Neural progenitor cell (in vitro differentiated cells): ENCODE results near the gene FGD2. TPM values are rescaled to one million over a fixed set of nuclear protein-coding genes. Genes with fewer than 3 reads are reported as not detected.

Source experiments
- DNase-seq: peaks from one replicate; pipeline ENCODE4 v3.0.0-alpha.2; 2016; ENCODE audit warnings: low spot score
- H2AFZ ChIP-seq: fragments of 200-600 bp; sonication (generic); replicated peaks from 2 replicates; pipeline ENCODE4 v1.6.1; 2016; ENCODE audit warnings: antibody characterized with exemption
- H3F3A ChIP-seq: fragments of 200-600 bp; sonication (generic); 2 replicates; pipeline ENCODE4 v1.6.1; 2016; ENCODE audit warnings: antibody characterized with exemption, low read depth
- H3K27ac ChIP-seq: fragments of 200-600 bp; sonication (generic); 2 replicates; pipeline ENCODE4 v1.5.1; 2016; ENCODE audit warnings: mild to moderate bottlenecking
- H3K27me3 ChIP-seq: fragments of 200-600 bp; sonication (generic); 2 replicates; pipeline ENCODE4 v1.6.1; 2016; ENCODE audit warnings: mild to moderate bottlenecking, moderate library complexity
- H3K36me3 ChIP-seq: fragments of 200-600 bp; sonication (generic); 2 replicates; pipeline ENCODE4 v1.5.1; 2016
- H3K4me1 ChIP-seq: fragments of 200-600 bp; sonication (generic); 2 replicates; pipeline ENCODE4 v1.6.1; 2016; ENCODE audit warnings: mixed run types
- H3K4me2 ChIP-seq: fragments of 200-600 bp; sonication (generic); 2 replicates; pipeline ENCODE4 v1.6.1; 2016
- H3K4me3 ChIP-seq: fragments of 200-600 bp; sonication (generic); 2 replicates; pipeline ENCODE4 v1.5.1; 2016
- H3K79me2 ChIP-seq: fragments of 200-600 bp; sonication (generic); 2 replicates; pipeline ENCODE4 v1.6.1; 2016; ENCODE audit warnings: low read depth
- H3K9ac ChIP-seq: fragments of 200-600 bp; sonication (generic); 2 replicates; pipeline ENCODE4 v1.6.1; 2016
- H3K9me3 ChIP-seq: fragments of 200-600 bp; sonication (generic); 2 replicates; pipeline ENCODE4 v1.5.1; 2016; ENCODE audit warnings: low read depth
- H4K20me1 ChIP-seq: fragments of 200-600 bp; sonication (generic); 2 replicates; pipeline ENCODE4 v1.6.1; 2016; ENCODE audit warnings: low read depth
- H3K27ac Mint-ChIP-seq: 3 replicates; pipeline ENCODE4 v1.8.0; 2021; ENCODE audit warnings: mixed read lengths
- H3K27me3 Mint-ChIP-seq: 2 replicates; pipeline ENCODE4 v1.8.0; 2022; ENCODE audit warnings: low read depth, mild to moderate bottlenecking, inconsistent platforms, moderate library complexity, mixed read lengths; ENCODE audit not compliant: insufficient read depth
- H3K36me3 Mint-ChIP-seq: 3 replicates; pipeline ENCODE4 v1.8.0; 2021; ENCODE audit warnings: mixed read lengths
- H3K4me1 Mint-ChIP-seq: 3 replicates; pipeline ENCODE4 v1.8.0; 2021; ENCODE audit warnings: mixed read lengths
- H3K4me3 Mint-ChIP-seq: 3 replicates; pipeline ENCODE4 v1.8.0; 2021; ENCODE audit warnings: mild to moderate bottlenecking, moderate library complexity, mixed read lengths
- H3K9me3 Mint-ChIP-seq: 3 replicates; pipeline ENCODE4 v1.8.0; 2020; ENCODE audit warnings: mixed read lengths
- EZH2 ChIP-seq: fragments of 200-600 bp; sonication (generic); IDR thresholded peaks from 2 replicates; pipeline ENCODE4 v1.6.1; 2017; ENCODE audit warnings: antibody characterized with exemption, mild to moderate bottlenecking, moderate library complexity
- EZH2phosphoT487 ChIP-seq: fragments of 200-600 bp; sonication (generic); IDR thresholded peaks from 2 replicates; pipeline ENCODE4 v1.6.1; 2017; ENCODE audit warnings: antibody characterized with exemption
- total RNA-seq: library from RNA; depleted of rRNA; stranded (reverse); fragments of >200 nt; gene quantifications from 2 replicates; pipeline ENCODE4 v1.2.3, GENCODE V29; 2015; ENCODE audit warnings: low replicate concordance
- TF ChIP-seq, protein P1 (sequence below): fragments of 200-600 bp; sonication (generic); IDR thresholded peaks from 2 replicates; pipeline ENCODE4 v1.5.1; 2017; ENCODE audit warnings: antibody characterized with exemption, mild to moderate bottlenecking

The FGD2 gene
- total RNA-seq, 1 donor from 2014 or later, result 0.06 TPM

DNA sequence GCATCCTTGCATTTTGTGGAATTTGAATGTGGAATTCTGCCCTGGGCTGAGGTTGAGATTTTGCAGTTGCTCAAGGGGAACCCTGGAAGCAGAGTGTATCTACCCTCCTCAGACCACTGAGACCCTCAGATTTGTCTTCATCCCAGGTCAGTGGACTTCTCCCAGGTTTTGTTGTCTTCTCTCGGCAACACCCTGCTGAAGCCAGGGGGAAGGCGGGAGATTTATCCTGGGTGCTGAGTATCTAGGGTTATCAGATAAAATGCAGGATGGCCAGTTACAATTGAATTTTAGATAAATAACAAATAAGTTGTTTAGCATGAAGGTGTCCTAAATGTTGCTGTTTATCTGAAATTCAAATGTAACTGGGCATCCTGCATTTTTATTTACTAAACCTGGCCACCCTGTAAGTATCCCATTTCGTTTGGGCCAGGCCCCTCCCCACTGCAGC is 43.0 kb downstream of the FGD2 start:
- Histone ChIP-seq H2AFZ (no peak overlapping the region), H3K27me3 (no peaks in the 10 kb centered on the region), H3K4me2 (no peak overlapping the region), H4K20me1 (peaks cover 4% of the 10 kb centered on the region), H3F3A (peaks cover 11% of the 10 kb centered on the region), H3K9ac (no peak overlapping the region), H3K79me2 (no peaks in the 10 kb centered on the region), H3K27ac (no peak overlapping the region), H3K4me1 (peaks cover 8% of the 10 kb centered on the region), H3K4me3 (no peak overlapping the region), H3K36me3 (no peaks in the 10 kb centered on the region), H3K9me3 (no peaks in the 10 kb centered on the region)
- TF ChIP-seq EZH2, result no peak
- TF ChIP-seq, protein P1, sequence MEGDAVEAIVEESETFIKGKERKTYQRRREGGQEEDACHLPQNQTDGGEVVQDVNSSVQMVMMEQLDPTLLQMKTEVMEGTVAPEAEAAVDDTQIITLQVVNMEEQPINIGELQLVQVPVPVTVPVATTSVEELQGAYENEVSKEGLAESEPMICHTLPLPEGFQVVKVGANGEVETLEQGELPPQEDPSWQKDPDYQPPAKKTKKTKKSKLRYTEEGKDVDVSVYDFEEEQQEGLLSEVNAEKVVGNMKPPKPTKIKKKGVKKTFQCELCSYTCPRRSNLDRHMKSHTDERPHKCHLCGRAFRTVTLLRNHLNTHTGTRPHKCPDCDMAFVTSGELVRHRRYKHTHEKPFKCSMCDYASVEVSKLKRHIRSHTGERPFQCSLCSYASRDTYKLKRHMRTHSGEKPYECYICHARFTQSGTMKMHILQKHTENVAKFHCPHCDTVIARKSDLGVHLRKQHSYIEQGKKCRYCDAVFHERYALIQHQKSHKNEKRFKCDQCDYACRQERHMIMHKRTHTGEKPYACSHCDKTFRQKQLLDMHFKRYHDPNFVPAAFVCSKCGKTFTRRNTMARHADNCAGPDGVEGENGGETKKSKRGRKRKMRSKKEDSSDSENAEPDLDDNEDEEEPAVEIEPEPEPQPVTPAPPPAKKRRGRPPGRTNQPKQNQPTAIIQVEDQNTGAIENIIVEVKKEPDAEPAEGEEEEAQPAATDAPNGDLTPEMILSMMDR, result no peak
- Mint-ChIP-seq H3K36me3 (no peaks in the 10 kb centered on the region), H3K27me3 (peaks cover 24% of the 10 kb centered on the region), H3K4me1 (peaks cover 27% of the 10 kb centered on the region), H3K4me3 (no peak overlapping the region), H3K9me3 (no peaks in the 10 kb centered on the region), H3K27ac (no peak overlapping the region)
- DNase-seq, result no peak

DNA sequence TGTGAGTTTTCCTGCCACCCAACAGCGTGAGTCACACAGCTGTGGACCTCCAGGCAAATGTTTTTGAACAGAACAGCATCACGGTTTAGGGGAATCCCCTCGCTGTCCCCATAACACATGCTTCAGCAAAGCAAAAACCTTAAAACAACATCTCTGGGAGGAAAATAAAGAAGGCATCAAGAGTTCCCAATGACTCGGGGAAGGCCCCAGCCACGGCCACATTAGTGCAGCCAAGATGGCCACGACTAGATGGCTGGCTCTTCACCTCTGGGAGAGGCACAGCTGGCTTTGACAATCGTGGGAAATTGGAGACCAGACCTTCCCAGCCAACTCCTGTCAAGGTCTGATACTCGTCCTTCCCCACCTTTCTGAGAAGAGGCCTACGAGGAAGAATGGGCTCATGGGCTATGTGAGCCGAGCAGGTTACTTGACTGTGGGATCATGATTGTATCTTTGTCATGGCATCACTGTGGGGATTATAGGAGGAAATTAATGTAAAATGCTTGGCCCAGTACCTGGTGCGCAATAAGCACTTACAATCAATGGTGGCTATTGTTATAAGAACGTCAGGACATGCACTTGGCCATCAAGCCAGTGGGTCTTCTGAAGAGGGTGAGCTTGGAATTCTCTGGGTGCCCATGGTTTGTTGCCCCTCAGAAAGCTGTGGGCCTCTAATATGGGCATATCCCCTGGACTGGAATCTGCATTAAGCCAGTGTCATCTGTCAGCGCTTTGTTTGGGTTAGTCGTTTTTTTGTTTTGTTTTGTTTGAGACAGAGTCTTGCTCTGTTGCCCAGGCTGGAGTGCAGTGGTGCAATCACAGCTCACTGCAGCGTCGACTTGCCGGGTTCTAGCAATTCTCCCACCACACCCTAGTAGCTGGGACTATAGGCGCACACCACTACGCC is 43.6 kb downstream of the FGD2 start:
- no peaks in the 10 kb centered on the region for H3K36me3 Mint-ChIP-seq
- Histone ChIP-seq H3K4me2 (no peak overlapping the region), H4K20me1 (peaks cover 4% of the 10 kb centered on the region), H3K9ac (no peak overlapping the region), H3K27me3 (no peaks in the 10 kb centered on the region), H2AFZ (no peak overlapping the region), H3F3A (peaks cover 11% of the 10 kb centered on the region), H3K79me2 (no peaks in the 10 kb centered on the region), H3K27ac (no peak overlapping the region), H3K4me3 (no peak overlapping the region), H3K9me3 (no peaks in the 10 kb centered on the region), H3K36me3 (no peaks in the 10 kb centered on the region), H3K4me1 (peaks cover 8% of the 10 kb centered on the region)
- H3K27me3 Mint-ChIP-seq, result peaks cover 24% of the 10 kb centered on the region
- peaks cover 31% of the 10 kb centered on the region for H3K4me1 Mint-ChIP-seq
- H3K9me3 Mint-ChIP-seq, result no peaks in the 10 kb centered on the region
- DNase-seq, result no peak
- no peak overlapping the region for H3K4me3 Mint-ChIP-seq
- TF ChIP-seq, protein P1, result no peak
- TF ChIP-seq EZH2phosphoT487 (no peak), EZH2 (no peak)
- peak overlapping the region; percentile 65 for H3K27ac Mint-ChIP-seq

DNA sequence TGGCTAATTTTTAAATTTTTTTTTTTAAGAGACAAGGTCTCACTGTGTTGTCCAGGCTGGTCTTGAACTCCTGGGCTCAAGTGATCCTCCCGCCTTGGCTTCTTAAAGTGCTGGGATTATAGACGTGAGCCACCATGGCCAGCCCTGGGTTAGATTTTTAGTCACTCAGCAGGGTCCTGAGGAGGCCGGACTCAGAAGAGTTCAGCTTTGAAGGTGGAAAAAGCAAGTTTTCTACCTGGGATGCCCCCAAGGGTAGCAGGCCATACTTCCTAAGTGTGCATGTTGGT is 44.2 kb downstream of the FGD2 start:
- Histone ChIP-seq H3F3A (peaks cover 11% of the 10 kb centered on the region), H3K4me3 (no peak overlapping the region), H3K27ac (no peak overlapping the region), H3K79me2 (no peaks in the 10 kb centered on the region), H3K36me3 (no peaks in the 10 kb centered on the region), H2AFZ (no peak overlapping the region), H3K4me2 (no peak overlapping the region), H3K27me3 (no peaks in the 10 kb centered on the region), H3K9me3 (no peaks in the 10 kb centered on the region), H3K9ac (no peak overlapping the region), H3K4me1 (peaks cover 8% of the 10 kb centered on the region), H4K20me1 (peaks cover 4% of the 10 kb centered on the region)
- Mint-ChIP-seq H3K4me3 (no peak overlapping the region), H3K4me1 (peaks cover 36% of the 10 kb centered on the region), H3K36me3 (no peaks in the 10 kb centered on the region), H3K9me3 (no peaks in the 10 kb centered on the region), H3K27me3 (peaks cover 24% of the 10 kb centered on the region), H3K27ac (no peak overlapping the region)
- no peak for TF ChIP-seq EZH2phosphoT487
- no peak for TF ChIP-seq EZH2
- TF ChIP-seq, protein P1, result no peak
- DNase-seq, result no peak
